HUES6 (cell line): ENCODE data around the gene ADAM12.

Experiments
- H3K27ac ChIP-seq: 2 replicates; pipeline ENCODE4 v1.7.0; 2013; ENCODE audit warnings: low read depth, mild to moderate bottlenecking, low read length, inconsistent platforms
- H3K27me3 ChIP-seq: 2 replicates; pipeline ENCODE4 v1.6.1; 2013; ENCODE audit warnings: low read length; ENCODE audit not compliant: control insufficient read depth, insufficient read depth
- H3K36me3 ChIP-seq: 2 replicates; pipeline ENCODE4 v1.6.1; 2013; ENCODE audit warnings: low read length; ENCODE audit not compliant: control insufficient read depth, insufficient read depth
- H3K4me1 ChIP-seq: 2 replicates; pipeline ENCODE4 v1.6.1; 2013; ENCODE audit warnings: low read length; ENCODE audit not compliant: control insufficient read depth, insufficient read depth
- H3K4me3 ChIP-seq: 2 replicates; pipeline ENCODE4 v1.5.1; 2013; ENCODE audit warnings: low read depth, low read length
- H3K9ac ChIP-seq: one replicate; pipeline ENCODE4 v1.6.1; 2013; ENCODE audit warnings: mild to moderate bottlenecking, low read length
- H3K9me3 ChIP-seq: 2 replicates; pipeline ENCODE4 v1.6.1; 2013; ENCODE audit warnings: low read depth, low read length; ENCODE audit not compliant: control insufficient read depth, insufficient read depth

Gene ADAM12

GRCh38 chr10:126009650-126010049, 378.6 kb downstream of the ADAM12 start:
- Histone ChIP-seq H3K27me3 (no peaks in the 10 kb centered on the region), H3K9ac (no peak overlapping the region), H3K4me1 (peaks cover 6% of the 10 kb centered on the region; the same call in 1 of the 2 replicates), H3K9me3 (no peaks in the 10 kb centered on the region), H3K4me3 (no peak overlapping the region), H3K27ac (no peak overlapping the region), H3K36me3 (no peaks in the 10 kb centered on the region)

- no peaks in the 10 kb centered on the region for H3K9me3 ChIP-seq
- no peak overlapping the region for H3K9ac ChIP-seq
- no peaks in the 10 kb centered on the region for H3K4me1 ChIP-seq
- no peak overlapping the region for H3K4me3 ChIP-seq
- H3K27me3 ChIP-seq, result no peaks in the 10 kb centered on the region
- H3K36me3 ChIP-seq, result no peaks in the 10 kb centered on the region
- no peak overlapping the region for H3K27ac ChIP-seq
These were observed 381.4 kb downstream of the ADAM12 start for GRCh38 chr10:126006906-126007305.

GRCh38 chr10:126006264-126006663, 382.0 kb downstream of the ADAM12 start:
- Histone ChIP-seq H3K9me3 (no peaks in the 10 kb centered on the region), H3K9ac (no peak overlapping the region), H3K27me3 (no peaks in the 10 kb centered on the region), H3K4me3 (no peak overlapping the region), H3K4me1 (no peaks in the 10 kb centered on the region), H3K27ac (no peak overlapping the region), H3K36me3 (no peaks in the 10 kb centered on the region)

GRCh38 chr10:126004752-126005151, 383.5 kb downstream of the ADAM12 start:
- Histone ChIP-seq H3K36me3 (no peaks in the 10 kb centered on the region), H3K9ac (no peak overlapping the region), H3K9me3 (no peaks in the 10 kb centered on the region), H3K27ac (no peak overlapping the region), H3K4me1 (no peaks in the 10 kb centered on the region), H3K4me3 (no peak overlapping the region), H3K27me3 (no peaks in the 10 kb centered on the region)

GRCh38 chr10:126001576-126001975, 386.7 kb downstream of the ADAM12 start:
- Histone ChIP-seq H3K27ac (no peak overlapping the region), H3K36me3 (no peaks in the 10 kb centered on the region), H3K9me3 (no peaks in the 10 kb centered on the region), H3K9ac (no peak overlapping the region), H3K4me3 (no peak overlapping the region), H3K4me1 (no peaks in the 10 kb centered on the region), H3K27me3 (no peaks in the 10 kb centered on the region)

- H3K4me1 ChIP-seq, result no peaks in the 10 kb centered on the region
These were observed 388.6 kb downstream of the ADAM12 start for GRCh38 chr10:125999694-126000093.

GRCh38 chr10:125997586-125997985, 390.7 kb downstream of the ADAM12 start:
- Histone ChIP-seq H3K27me3 (no peaks in the 10 kb centered on the region), H3K36me3 (no peaks in the 10 kb centered on the region), H3K27ac (no peak overlapping the region), H3K4me1 (no peaks in the 10 kb centered on the region), H3K4me3 (no peak overlapping the region), H3K9me3 (no peaks in the 10 kb centered on the region), H3K9ac (no peak overlapping the region)

More at GRCh38 chr10:125999694-126000093, 388.6 kb downstream of the ADAM12 start:
- H3K36me3 ChIP-seq, result no peaks in the 10 kb centered on the region
- no peaks in the 10 kb centered on the region for H3K9me3 ChIP-seq
- no peak overlapping the region for H3K4me3 ChIP-seq
- H3K27me3 ChIP-seq, result no peaks in the 10 kb centered on the region
- no peak overlapping the region for H3K9ac ChIP-seq
- no peak overlapping the region for H3K27ac ChIP-seq

- Histone ChIP-seq H3K36me3 (no peaks in the 10 kb centered on the region), H3K9me3 (peaks cover 5% of the 10 kb centered on the region; the same call in 1 of the 2 replicates), H3K27me3 (no peaks in the 10 kb centered on the region), H3K27ac (no peak overlapping the region), H3K4me3 (no peak overlapping the region), H3K4me1 (no peaks in the 10 kb centered on the region), H3K9ac (no peak overlapping the region)
These were observed 392.5 kb downstream of the ADAM12 start for GRCh38 chr10:125995726-125996304.

GRCh38 chr10:125994601-125995000, 393.7 kb downstream of the ADAM12 start:
- Histone ChIP-seq H3K27me3 (no peaks in the 10 kb centered on the region), H3K36me3 (no peaks in the 10 kb centered on the region), H3K9me3 (peaks cover 15% of the 10 kb centered on the region; the same call in 1 of the 2 replicates), H3K27ac (no peak overlapping the region), H3K9ac (no peak overlapping the region), H3K4me1 (no peaks in the 10 kb centered on the region), H3K4me3 (no peak overlapping the region)

GRCh38 chr10:125992254-125992653, 396.0 kb downstream of the ADAM12 start:
- peaks cover 15% of the 10 kb centered on the region; the same call in 1 of the 2 replicates for H3K9me3 ChIP-seq
- no peaks in the 10 kb centered on the region for H3K36me3 ChIP-seq
- no peak overlapping the region for H3K9ac ChIP-seq
- no peaks in the 10 kb centered on the region for H3K27me3 ChIP-seq
- no peaks in the 10 kb centered on the region for H3K4me1 ChIP-seq
- no peak overlapping the region for H3K27ac ChIP-seq
- H3K4me3 ChIP-seq, result no peak overlapping the region

- no peaks in the 10 kb centered on the region for H3K36me3 ChIP-seq
- H3K27ac ChIP-seq, result no peak overlapping the region
- H3K9ac ChIP-seq, result no peak overlapping the region
- H3K4me1 ChIP-seq, result no peaks in the 10 kb centered on the region
- peaks cover 15% of the 10 kb centered on the region; the same call in 1 of the 2 replicates for H3K9me3 ChIP-seq
- H3K4me3 ChIP-seq, result no peak overlapping the region
- no peaks in the 10 kb centered on the region for H3K27me3 ChIP-seq
These were observed 396.9 kb downstream of the ADAM12 start for GRCh38 chr10:125991392-125991791.
